ENCODE data around the gene PPIG.
"Not testable (repeated sequence)": the region's sequence is repeated elsewhere in the genome, so short reads cannot be mapped to it uniquely, and the experiment has no call there.

The PPIG gene

DNA sequence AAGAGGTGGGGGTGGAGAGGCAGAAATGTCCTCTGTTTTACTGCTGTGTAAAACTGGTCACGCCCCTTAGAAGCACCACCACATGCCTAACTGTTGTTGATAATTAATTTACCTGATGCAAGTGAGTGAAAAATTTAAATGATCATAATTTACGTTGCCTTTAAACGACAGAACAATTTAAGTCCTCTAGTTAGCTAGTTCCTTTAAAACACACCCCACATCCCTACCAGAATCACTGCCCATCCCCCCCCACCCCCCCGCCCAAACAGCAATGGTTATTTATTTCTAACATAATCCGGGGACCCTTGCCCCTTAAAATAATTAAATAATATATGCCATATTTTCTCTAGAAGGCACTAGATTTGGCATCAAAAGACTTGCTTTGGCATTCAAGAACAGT lies 633 bp upstream of the PPIG start:
- H3K4me3 ChIP-seq (ENCODE audit: insufficient read depth, low read depth, low read length) = no peak overlapping the region
- peaks cover 10% of the 10 kb centered on the region for H3K27me3 ChIP-seq (ENCODE audit: control insufficient read depth, insufficient read depth, low read length, poor library complexity, severe bottlenecking)

DNA sequence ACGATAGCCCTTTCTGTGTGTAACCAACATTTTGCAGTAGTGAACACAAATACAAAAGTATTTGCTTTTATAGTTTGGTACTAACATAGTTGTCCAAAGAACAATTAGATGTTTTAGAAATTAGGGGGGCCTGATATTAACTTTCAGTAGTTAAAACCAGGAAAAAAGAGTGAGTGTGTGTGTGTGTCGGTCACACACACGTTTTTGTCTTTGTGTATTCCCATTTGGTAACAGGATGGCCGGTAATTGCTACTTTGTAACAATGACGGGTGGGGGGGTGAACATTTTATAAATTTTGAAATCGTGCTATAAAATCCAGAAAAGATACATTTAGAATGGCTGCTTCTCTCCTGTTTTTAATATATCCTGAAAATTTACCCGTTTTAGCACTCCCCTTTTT lies 1.5 kb downstream of the PPIG start:
- H3K4me1 ChIP-seq (ENCODE audit: control insufficient read depth, insufficient read depth, low read length) = no peaks in the 10 kb centered on the region
- no peak overlapping the region for H3K27ac ChIP-seq (ENCODE audit: insufficient read depth, low read depth, low read length, poor library complexity, severe bottlenecking)
- H3K36me3 ChIP-seq (ENCODE audit: control insufficient read depth, insufficient read depth, low read length) = no peaks in the 10 kb centered on the region
- no peaks in the 10 kb centered on the region for H3K9me3 ChIP-seq (ENCODE audit: control insufficient read depth, low read length)
- WGBS, 2 experiments = 5 to 11% methylated on average over 5 to 7 of the region's 7 CpGs
- no peaks in the 10 kb centered on the region for H3K27me3 ChIP-seq (ENCODE audit: control insufficient read depth, insufficient read depth, low read length, poor library complexity, severe bottlenecking)
- H3K4me3 ChIP-seq (ENCODE audit: insufficient read depth, low read depth, low read length) = peak overlapping the region; percentile 94

More for the DNA sequence above, 633 bp upstream of the PPIG start:
- Histone ChIP-seq H3K4me1 (ENCODE audit: control insufficient read depth, insufficient read depth, low read length) (no peaks in the 10 kb centered on the region), H3K36me3 (ENCODE audit: control insufficient read depth, insufficient read depth, low read length) (no peaks in the 10 kb centered on the region), H3K9me3 (ENCODE audit: control insufficient read depth, low read length) (no peaks in the 10 kb centered on the region), H3K27ac (ENCODE audit: insufficient read depth, low read depth, low read length, poor library complexity, severe bottlenecking) (no peak overlapping the region)
- 94 to 96% methylated on average over 3 of the region's 5 CpGs for WGBS, 2 experiments

DNA sequence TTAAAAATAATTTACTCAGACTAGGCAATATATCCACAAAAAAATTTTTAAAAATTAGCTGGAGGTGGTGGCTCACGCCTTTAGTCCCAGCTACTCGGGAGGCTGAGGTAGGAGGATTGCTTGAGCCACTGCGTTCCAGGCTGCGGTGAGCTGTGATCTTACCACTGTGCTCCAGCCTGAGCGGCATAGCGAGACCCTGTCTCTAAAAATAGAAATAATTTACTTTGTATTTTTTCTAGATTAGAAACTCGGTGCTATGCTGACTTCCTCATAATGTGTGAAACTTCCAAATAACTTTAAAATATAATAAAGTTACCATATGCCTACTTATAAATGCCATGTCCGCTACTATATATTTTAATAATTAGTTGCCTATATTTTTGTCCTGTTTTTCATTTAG lies 6.7 kb downstream of the PPIG start:
- Histone ChIP-seq H3K36me3 (ENCODE audit: control insufficient read depth, insufficient read depth, low read length) (no peaks in the 10 kb centered on the region), H3K27ac (ENCODE audit: insufficient read depth, low read depth, low read length, poor library complexity, severe bottlenecking) (no peak overlapping the region), H3K9me3 (ENCODE audit: control insufficient read depth, low read length) (no peaks in the 10 kb centered on the region), H3K27me3 (ENCODE audit: control insufficient read depth, insufficient read depth, low read length, poor library complexity, severe bottlenecking) (no peaks in the 10 kb centered on the region), H3K4me1 (ENCODE audit: control insufficient read depth, insufficient read depth, low read length) (no peaks in the 10 kb centered on the region), H3K4me3 (ENCODE audit: insufficient read depth, low read depth, low read length) (no peak overlapping the region)
- 95 to 99% methylated on average over 4 to 6 of the region's 8 CpGs for WGBS, 2 experiments

DNA sequence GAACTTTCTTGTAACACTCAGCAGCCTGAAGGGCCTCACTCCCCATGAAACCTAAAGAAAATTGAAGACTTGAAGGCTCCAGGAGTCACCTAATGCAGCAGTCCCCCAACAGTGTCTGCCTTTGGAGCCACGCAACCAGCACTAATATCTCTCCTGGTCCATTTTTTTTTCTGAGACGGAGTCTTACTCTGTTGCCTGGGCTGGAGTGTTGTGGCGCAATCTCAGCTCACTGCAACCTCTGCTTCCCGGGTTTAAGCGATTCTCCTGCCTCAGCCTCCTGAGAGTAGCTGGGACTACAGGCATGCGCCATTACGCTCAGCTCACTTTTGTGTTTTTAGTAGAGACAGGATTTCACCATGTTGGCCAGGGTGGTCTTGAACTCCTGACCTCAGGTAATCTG lies 12.4 kb downstream of the PPIG start:
- H3K9me3 ChIP-seq (ENCODE audit: control insufficient read depth, low read length); H3K4me3 ChIP-seq (ENCODE audit: insufficient read depth, low read depth, low read length); H3K27ac ChIP-seq (ENCODE audit: insufficient read depth, low read depth, low read length, poor library complexity, severe bottlenecking); H3K36me3 ChIP-seq (ENCODE audit: control insufficient read depth, insufficient read depth, low read length); H3K27me3 ChIP-seq (ENCODE audit: control insufficient read depth, insufficient read depth, low read length, poor library complexity, severe bottlenecking); H3K4me1 ChIP-seq (ENCODE audit: control insufficient read depth, insufficient read depth, low read length): not testable (repeated sequence)
- WGBS, 2 experiments = 91 to 94% methylated on average over 6 of the region's 7 CpGs

DNA sequence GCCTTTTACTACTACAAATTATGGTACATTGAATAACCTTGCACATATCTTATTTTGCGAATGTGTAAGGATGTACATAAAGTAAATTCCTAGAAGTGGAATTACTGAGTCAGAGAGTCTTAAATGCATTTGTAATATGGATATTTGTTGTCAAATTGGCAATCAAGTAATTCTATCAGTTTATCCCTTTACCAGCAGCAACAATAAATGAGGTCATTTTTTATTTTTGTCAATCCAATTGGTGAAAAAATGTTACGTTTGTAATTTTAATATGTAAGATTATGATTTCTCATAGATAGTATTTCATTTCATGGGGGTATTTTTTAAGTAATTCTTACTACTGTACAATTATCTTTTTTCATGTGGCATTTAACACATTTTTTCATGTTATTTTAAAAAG lies 14.8 kb downstream of the PPIG start:
- H3K4me3 ChIP-seq (ENCODE audit: insufficient read depth, low read depth, low read length) = no peak overlapping the region
- H3K27ac ChIP-seq (ENCODE audit: insufficient read depth, low read depth, low read length, poor library complexity, severe bottlenecking) = no peak overlapping the region
- no peaks in the 10 kb centered on the region for H3K4me1 ChIP-seq (ENCODE audit: control insufficient read depth, insufficient read depth, low read length)
- 88% methylated on average over 1 of the region's 2 CpGs; no CpG with 5 or more reads in 1 of the 2 experiments for WGBS, 2 experiments
- H3K9me3 ChIP-seq (ENCODE audit: control insufficient read depth, low read length) = no peaks in the 10 kb centered on the region
- no peaks in the 10 kb centered on the region for H3K27me3 ChIP-seq (ENCODE audit: control insufficient read depth, insufficient read depth, low read length, poor library complexity, severe bottlenecking)
- H3K36me3 ChIP-seq (ENCODE audit: control insufficient read depth, insufficient read depth, low read length) = no peaks in the 10 kb centered on the region

DNA sequence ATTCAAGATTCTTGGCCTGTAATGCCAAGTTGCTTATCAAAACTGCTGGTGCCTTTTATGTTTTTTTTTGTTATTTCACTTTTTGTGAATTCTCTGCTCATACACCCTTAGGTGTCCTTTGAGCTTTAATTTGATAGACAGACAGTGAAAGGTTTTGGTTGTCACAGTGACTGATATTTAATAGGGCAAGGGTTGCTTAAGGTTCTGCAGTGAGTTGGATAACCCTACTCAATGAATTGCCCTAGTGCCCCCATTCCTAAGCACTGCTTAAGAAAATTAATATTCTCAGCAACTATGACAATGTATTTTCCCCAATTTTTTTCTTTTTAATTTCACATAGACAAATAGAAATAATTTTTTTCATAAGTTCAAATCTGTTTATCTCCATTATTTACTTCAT lies 15.4 kb downstream of the PPIG start:
- Histone ChIP-seq H3K36me3 (ENCODE audit: control insufficient read depth, insufficient read depth, low read length) (no peaks in the 10 kb centered on the region), H3K27me3 (ENCODE audit: control insufficient read depth, insufficient read depth, low read length, poor library complexity, severe bottlenecking) (no peaks in the 10 kb centered on the region), H3K4me1 (ENCODE audit: control insufficient read depth, insufficient read depth, low read length) (no peaks in the 10 kb centered on the region)

DNA sequence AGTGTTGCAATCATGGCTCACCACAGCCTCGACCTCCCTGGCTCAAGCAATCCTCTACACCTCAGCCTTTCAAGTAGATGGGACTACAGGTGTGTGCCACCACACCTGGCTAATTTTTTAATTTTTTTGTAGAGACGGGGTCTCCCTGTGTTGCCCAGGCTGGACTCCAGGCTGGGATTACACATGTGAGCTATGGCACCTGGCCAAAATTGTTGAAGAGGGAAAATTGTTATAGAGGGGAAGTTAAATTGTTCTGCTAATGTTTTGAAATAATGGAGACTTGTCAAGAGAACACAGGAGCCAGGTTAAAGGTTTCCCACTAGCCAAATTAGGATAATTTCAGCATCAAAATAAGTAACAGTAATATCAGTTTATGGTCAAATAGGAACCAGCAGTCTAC lies 25.1 kb downstream of the PPIG start:
- WGBS, 2 experiments = 91 to 95% methylated on average over 2 of the region's 2 CpGs

More for the DNA sequence above, 15.4 kb downstream of the PPIG start:
- no peak overlapping the region for H3K27ac ChIP-seq (ENCODE audit: insufficient read depth, low read depth, low read length, poor library complexity, severe bottlenecking)
- H3K4me3 ChIP-seq (ENCODE audit: insufficient read depth, low read depth, low read length) = no peak overlapping the region
- H3K9me3 ChIP-seq (ENCODE audit: control insufficient read depth, low read length) = no peaks in the 10 kb centered on the region

DNA sequence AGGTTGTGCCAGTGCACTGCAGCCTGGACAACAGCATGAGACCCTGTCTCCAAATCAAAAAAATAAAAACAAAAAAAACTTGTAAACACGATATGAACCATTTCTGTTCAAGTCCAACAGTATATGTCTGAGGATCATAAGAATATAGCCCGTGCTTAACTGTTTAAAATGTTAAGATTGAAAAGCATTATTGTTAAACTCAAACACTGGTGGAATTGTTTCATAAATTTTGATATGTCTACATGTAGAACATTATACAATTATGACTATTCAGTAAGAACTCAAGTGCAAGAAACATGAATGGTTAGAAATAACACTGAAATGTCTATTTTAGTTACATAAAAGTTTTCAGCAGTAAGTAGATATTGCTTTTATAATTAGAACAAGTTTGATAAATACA lies 29.7 kb downstream of the PPIG start:
- 97 to 100% methylated on average over 2 of the region's 2 CpGs for WGBS, 2 experiments
- H3K36me3 ChIP-seq (ENCODE audit: control insufficient read depth, insufficient read depth, low read length) = peaks cover 51% of the 10 kb centered on the region

More for the DNA sequence above, 25.1 kb downstream of the PPIG start:
- Histone ChIP-seq H3K9me3 (ENCODE audit: control insufficient read depth, low read length) (no peaks in the 10 kb centered on the region), H3K4me1 (ENCODE audit: control insufficient read depth, insufficient read depth, low read length) (no peaks in the 10 kb centered on the region), H3K36me3 (ENCODE audit: control insufficient read depth, insufficient read depth, low read length) (peaks cover 42% of the 10 kb centered on the region), H3K27ac (ENCODE audit: insufficient read depth, low read depth, low read length, poor library complexity, severe bottlenecking) (no peak overlapping the region), H3K27me3 (ENCODE audit: control insufficient read depth, insufficient read depth, low read length, poor library complexity, severe bottlenecking) (no peaks in the 10 kb centered on the region), H3K4me3 (ENCODE audit: insufficient read depth, low read depth, low read length) (no peak overlapping the region)

DNA sequence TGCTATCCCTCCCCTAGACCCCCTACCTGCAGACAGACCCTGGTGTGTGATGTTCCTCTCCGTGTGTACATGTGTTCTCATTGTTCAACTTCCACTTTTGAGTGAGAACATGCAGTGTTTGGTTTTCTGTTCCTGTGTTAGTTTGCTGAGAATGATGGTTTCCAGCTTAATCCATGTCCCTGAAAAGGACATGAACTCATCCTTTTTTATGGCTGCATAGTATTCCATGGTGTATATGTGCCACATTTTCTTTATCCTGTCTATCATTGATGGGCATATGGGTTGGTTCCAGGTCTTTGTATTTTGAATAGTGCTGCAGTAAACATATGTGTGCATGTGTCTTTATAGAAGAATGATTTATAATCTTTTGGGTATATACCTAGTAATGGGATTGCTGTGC lies 31.8 kb downstream of the PPIG start:
- H3K9me3 ChIP-seq (ENCODE audit: control insufficient read depth, low read length); H3K27me3 ChIP-seq (ENCODE audit: control insufficient read depth, insufficient read depth, low read length, poor library complexity, severe bottlenecking); H3K27ac ChIP-seq (ENCODE audit: insufficient read depth, low read depth, low read length, poor library complexity, severe bottlenecking); H3K4me1 ChIP-seq (ENCODE audit: control insufficient read depth, insufficient read depth, low read length); H3K4me3 ChIP-seq (ENCODE audit: insufficient read depth, low read depth, low read length): not testable (repeated sequence)
- WGBS, 2 experiments = 94 to 100% methylated on average over 1 of the region's 1 CpG
- peaks cover 41% of the 10 kb centered on the region for H3K36me3 ChIP-seq (ENCODE audit: control insufficient read depth, insufficient read depth, low read length)

More for the DNA sequence above, 29.7 kb downstream of the PPIG start:
- no peaks in the 10 kb centered on the region for H3K9me3 ChIP-seq (ENCODE audit: control insufficient read depth, low read length)
- H3K4me1 ChIP-seq (ENCODE audit: control insufficient read depth, insufficient read depth, low read length) = no peaks in the 10 kb centered on the region
- H3K27me3 ChIP-seq (ENCODE audit: control insufficient read depth, insufficient read depth, low read length, poor library complexity, severe bottlenecking) = no peaks in the 10 kb centered on the region
- no peak overlapping the region for H3K4me3 ChIP-seq (ENCODE audit: insufficient read depth, low read depth, low read length)
- no peak overlapping the region for H3K27ac ChIP-seq (ENCODE audit: insufficient read depth, low read depth, low read length, poor library complexity, severe bottlenecking)

DNA sequence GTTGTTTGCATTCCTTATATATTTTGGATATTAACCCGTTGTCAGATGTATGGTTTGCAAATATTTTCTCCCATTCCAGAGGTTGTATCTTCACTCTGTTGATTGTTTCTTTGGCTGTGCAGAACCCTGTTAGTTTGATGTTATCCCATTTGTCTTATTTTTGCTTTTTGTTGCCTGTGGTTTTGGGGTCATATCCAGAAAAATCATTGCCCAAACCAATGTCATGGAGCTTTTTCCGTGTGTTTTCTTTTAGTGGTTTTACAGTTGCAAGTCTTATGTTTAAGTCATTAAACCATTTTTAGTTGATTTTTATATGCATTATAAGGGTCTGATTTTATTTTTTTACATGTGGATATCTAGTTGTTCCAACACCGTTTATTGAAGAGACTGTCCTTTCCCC lies 35.8 kb downstream of the PPIG start:
- H3K4me1 ChIP-seq (ENCODE audit: control insufficient read depth, insufficient read depth, low read length) = no peaks in the 10 kb centered on the region
- H3K27me3 ChIP-seq (ENCODE audit: control insufficient read depth, insufficient read depth, low read length, poor library complexity, severe bottlenecking) = no peaks in the 10 kb centered on the region
- H3K9me3 ChIP-seq (ENCODE audit: control insufficient read depth, low read length) = no peaks in the 10 kb centered on the region
- H3K36me3 ChIP-seq (ENCODE audit: control insufficient read depth, insufficient read depth, low read length) = peaks cover 18% of the 10 kb centered on the region
- WGBS, 2 experiments = 67 to 100% methylated on average over 2 to 3 of the region's 3 CpGs
- H3K4me3 ChIP-seq (ENCODE audit: insufficient read depth, low read depth, low read length) = no peak overlapping the region
- H3K27ac ChIP-seq (ENCODE audit: insufficient read depth, low read depth, low read length, poor library complexity, severe bottlenecking) = no peak overlapping the region

DNA sequence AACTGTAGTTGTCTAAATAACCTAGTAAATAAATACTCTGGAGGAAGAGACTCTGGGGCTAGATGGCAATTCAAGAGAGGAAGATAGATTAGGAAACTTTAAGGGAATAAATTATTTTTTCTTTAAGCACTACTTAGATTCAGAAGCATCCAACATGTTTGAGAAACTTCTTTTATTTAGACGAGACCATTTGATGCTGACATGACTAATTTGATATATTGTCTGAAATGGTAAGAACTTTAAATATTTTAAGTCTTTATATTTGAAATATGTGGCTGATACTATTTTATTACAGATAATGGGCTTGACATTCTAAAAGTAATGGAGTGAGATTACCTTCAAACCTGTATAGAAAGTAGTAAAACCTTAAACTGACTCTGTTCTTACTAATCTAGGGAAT lies 36.4 kb downstream of the PPIG start:
- 100% methylated on average over 1 of the region's 1 CpG; no CpG with 5 or more reads in 1 of the 2 experiments for WGBS, 2 experiments
- H3K4me3 ChIP-seq (ENCODE audit: insufficient read depth, low read depth, low read length) = no peak overlapping the region
- no peak overlapping the region for H3K27ac ChIP-seq (ENCODE audit: insufficient read depth, low read depth, low read length, poor library complexity, severe bottlenecking)
- no peaks in the 10 kb centered on the region for H3K27me3 ChIP-seq (ENCODE audit: control insufficient read depth, insufficient read depth, low read length, poor library complexity, severe bottlenecking)
- H3K4me1 ChIP-seq (ENCODE audit: control insufficient read depth, insufficient read depth, low read length) = no peaks in the 10 kb centered on the region
- H3K36me3 ChIP-seq (ENCODE audit: control insufficient read depth, insufficient read depth, low read length) = peaks cover 13% of the 10 kb centered on the region
- no peaks in the 10 kb centered on the region for H3K9me3 ChIP-seq (ENCODE audit: control insufficient read depth, low read length)

Measured in ectodermal cell (in vitro differentiated cells).